Measurements from ENCODE around the gene FAM171A2. TPM values are rescaled to one million over a fixed set of nuclear protein-coding genes. Genes with fewer than 3 reads are reported as not detected.

Gene FAM171A2
- total and polyA plus RNA-seq, 2 of the 8 experiments (the other 6 are each of a cell fraction or from before 2014, with no cell fraction given) = 21.9 to 24.1 TPM

GRCh38 chr17:44390250-44390870, 26.7 kb upstream of the FAM171A2 start (continued):
- TF ChIP-seq CHD7 (IDR thresholded peaks at IDR 0.05; ENCODE audit: insufficient replicate concordance, low read length) (no peak), KDM1A (IDR thresholded peaks at IDR 0.05; ENCODE audit: borderline replicate concordance, low read length) (no peak), YY1 (IDR thresholded peaks at IDR 0.05; ENCODE audit: low read depth, low read length) (no peak), BRCA1 (IDR thresholded peaks at IDR 0.05; ENCODE audit: low read depth, low read length) (no peak), ASH2L (IDR thresholded peaks at IDR 0.05; ENCODE audit: low read length) (no peak), E2F6 (IDR thresholded peaks at IDR 0.05) (no peak)

All from H1 (cell line).